Stimulated activated naive B cell treated with anti-CD40 and anti-IgM and Interleukin-4, amounts not matched to agents 10 μg/mL and 1 μg/mL and 100 μg/mL, for 72 hours (primary cell): Measurements from ENCODE around the gene CDC6.

Source experiments
- ATAC-seq, 2 donors: fragments of 150-1000 bp; cut with Tn5 transposase; replicated peaks; 2 replicates each; pipeline ENCODE4 v1.10.0; 2021; ENCODE audit warnings: moderate library complexity in 1 of 2
- DNase-seq: peaks from one replicate; pipeline ENCODE4 v3.0.0; 2021
- H3K27ac Mint-ChIP-seq: one replicate; pipeline ENCODE4 v1.8.0; 2022; ENCODE audit warnings: mild to moderate bottlenecking, mixed read lengths
- H3K27me3 Mint-ChIP-seq, 2 donors: one replicate each; pipeline ENCODE4 v1.8.0; 2022; ENCODE audit warnings: mixed read lengths in 2 of 2
- H3K36me3 Mint-ChIP-seq, 2 donors: one replicate each; pipeline ENCODE4 v1.8.0; 2022; ENCODE audit warnings: mixed read lengths in 2 of 2, mild to moderate bottlenecking in 1 of 2
- H3K4me1 Mint-ChIP-seq, 2 donors: one replicate each; pipeline ENCODE4 v1.8.0; 2022; ENCODE audit warnings: mixed read lengths in 2 of 2, mild to moderate bottlenecking in 1 of 2
- H3K4me3 Mint-ChIP-seq, 2 donors: one replicate each; pipeline ENCODE4 v1.8.0; 2022; ENCODE audit warnings: mild to moderate bottlenecking in 2 of 2, mixed read lengths in 2 of 2, moderate library complexity in 1 of 2
- H3K9me3 Mint-ChIP-seq, 2 donors: one replicate each; pipeline ENCODE4 v1.8.0; 2022; ENCODE audit warnings: mixed read lengths in 2 of 2, mild to moderate bottlenecking in 1 of 2

CDC6 gene

DNA sequence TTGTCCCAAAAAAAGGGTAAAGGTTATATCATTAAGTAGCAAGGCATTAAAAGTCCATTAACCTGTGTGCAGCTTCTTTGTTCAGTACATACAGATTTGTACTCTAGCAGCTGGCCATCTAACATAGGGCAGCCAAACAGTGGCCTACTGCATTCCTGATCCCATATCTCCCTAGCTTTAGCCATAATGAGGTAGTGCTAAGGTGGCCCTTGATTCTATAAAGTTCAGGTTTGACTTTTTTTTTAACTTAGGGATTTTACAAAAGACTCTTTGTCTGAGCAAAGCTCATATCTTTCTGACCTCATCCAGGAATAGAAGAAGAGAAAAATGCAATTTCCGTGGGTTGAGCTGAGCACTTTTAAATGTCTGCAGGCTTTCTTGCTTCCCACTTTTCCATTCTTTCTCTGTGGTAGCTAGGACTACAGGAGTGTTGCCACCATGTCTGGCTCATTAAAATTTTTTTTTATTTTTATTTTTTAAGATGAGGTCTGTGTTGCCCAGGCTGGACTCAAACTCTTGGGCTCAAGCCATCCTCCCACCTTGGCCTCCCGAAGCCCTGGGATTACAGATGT is 19.5 kb upstream of the CDC6 start:
- no peak overlapping the region for H3K27ac Mint-ChIP-seq
- H3K4me1 Mint-ChIP-seq, result peaks cover 3 to 6% of the 10 kb centered on the region in 2 donors
- H3K4me3 Mint-ChIP-seq, result no peak overlapping the region
- peaks cover 17 to 18% of the 10 kb centered on the region in 2 donors for H3K36me3 Mint-ChIP-seq
- DNase-seq, result no peak
- H3K9me3 Mint-ChIP-seq, result no peaks in the 10 kb centered on the region
- no peak for ATAC-seq
- no peaks in the 10 kb centered on the region for H3K27me3 Mint-ChIP-seq

DNA sequence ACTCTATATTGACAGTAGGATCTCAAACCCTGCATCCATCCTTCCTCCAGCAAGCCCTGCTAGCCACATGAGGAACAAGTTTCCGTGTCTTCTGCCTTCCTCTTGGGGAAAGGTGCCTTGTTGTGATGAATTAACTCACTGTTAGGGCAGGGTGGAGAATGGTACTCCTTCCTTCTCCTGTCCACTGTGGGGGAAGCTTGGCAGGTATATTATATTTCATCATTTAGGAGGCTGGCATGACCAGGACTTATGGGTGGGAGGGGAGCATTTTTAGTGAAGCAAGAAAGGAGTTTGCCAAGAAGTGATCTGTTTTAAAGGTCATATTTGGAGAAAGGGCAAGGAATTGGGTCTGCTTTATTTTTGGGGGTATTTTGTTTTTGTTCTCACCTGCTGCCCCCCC is 9.3 kb upstream of the CDC6 start:
- ATAC-seq (no peak), DNase-seq (no peak)
- Mint-ChIP-seq H3K4me1 (peaks cover 5 to 22% of the 10 kb centered on the region in 2 donors), H3K4me3 (no peak overlapping the region), H3K27ac (peak overlapping the region; percentile 52), H3K27me3 (no peaks in the 10 kb centered on the region), H3K36me3 (peaks cover 41 to 59% of the 10 kb centered on the region in 2 donors), H3K9me3 (no peaks in the 10 kb centered on the region)

DNA sequence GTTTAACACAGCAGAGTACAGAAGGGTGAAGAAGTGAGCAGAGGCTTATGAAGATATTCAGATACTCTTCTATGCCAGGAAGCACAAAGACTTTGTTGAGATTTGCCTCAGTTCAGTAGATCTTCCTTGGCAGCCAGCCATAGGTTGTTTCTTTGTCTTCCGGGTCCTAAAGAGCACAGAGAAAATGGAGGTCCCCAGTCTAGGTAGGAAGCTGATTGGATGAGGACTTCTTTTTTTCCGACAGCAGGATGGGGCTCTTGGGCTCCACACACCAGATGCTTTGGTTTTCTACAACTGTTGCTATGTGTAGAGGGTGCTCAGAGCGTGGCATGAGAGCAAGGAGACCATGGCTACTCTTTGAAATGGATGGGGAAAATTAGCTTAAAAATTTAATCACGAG is 8.3 kb upstream of the CDC6 start:
- no peak overlapping the region for H3K27ac Mint-ChIP-seq
- no peak for ATAC-seq
- H3K36me3 Mint-ChIP-seq, result peaks cover 36 to 56% of the 10 kb centered on the region in 2 donors

GRCh38 chr17:40281663-40282062 is 6.0 kb upstream of the CDC6 start:
- Mint-ChIP-seq H3K4me3 (no peak overlapping the region), H3K4me1 (peaks cover 4 to 6% of the 10 kb centered on the region in 2 donors)

More for the DNA sequence above, 8.3 kb upstream of the CDC6 start:
- no peaks in the 10 kb centered on the region for H3K27me3 Mint-ChIP-seq
- H3K9me3 Mint-ChIP-seq, result no peaks in the 10 kb centered on the region
- H3K4me1 Mint-ChIP-seq, result peaks cover 5 to 20% of the 10 kb centered on the region in 2 donors
- no peak overlapping the region for H3K4me3 Mint-ChIP-seq
- no peak for DNase-seq

DNA sequence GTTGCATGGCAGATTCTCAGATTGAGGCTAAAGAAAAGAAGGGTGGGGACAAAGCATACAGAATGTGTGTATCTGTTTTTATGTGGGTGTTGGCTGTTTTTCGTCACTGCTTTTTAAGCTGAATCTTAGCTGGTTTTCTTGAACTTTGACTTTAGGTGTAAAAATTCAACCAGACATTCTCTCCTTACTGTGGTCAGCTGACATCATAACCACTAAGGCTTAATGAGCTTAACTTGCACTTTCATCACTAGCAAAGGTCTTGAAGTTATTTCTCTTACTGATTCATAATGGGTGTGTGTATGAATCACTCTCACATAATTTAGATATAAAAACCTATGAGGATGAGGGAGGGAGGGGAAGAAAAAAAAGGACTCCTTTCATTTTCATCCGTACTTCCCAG is 4.0 kb upstream of the CDC6 start:
- H3K36me3 Mint-ChIP-seq, result peaks cover 15 to 34% of the 10 kb centered on the region in 2 donors
- ATAC-seq, result no peak
- H3K9me3 Mint-ChIP-seq, result no peaks in the 10 kb centered on the region
- DNase-seq, result no peak
- no peak overlapping the region for H3K4me3 Mint-ChIP-seq
- H3K27ac Mint-ChIP-seq, result peak overlapping the region; percentile 56
- peaks cover 12 to 18% of the 10 kb centered on the region in 2 donors for H3K4me1 Mint-ChIP-seq
- H3K27me3 Mint-ChIP-seq, result no peaks in the 10 kb centered on the region

More at GRCh38 chr17:40281663-40282062, 6.0 kb upstream of the CDC6 start:
- Mint-ChIP-seq H3K9me3 (no peaks in the 10 kb centered on the region), H3K27me3 (no peaks in the 10 kb centered on the region), H3K27ac (peak overlapping the region; percentile 59), H3K36me3 (peaks cover 23 to 42% of the 10 kb centered on the region in 2 donors)
- DNase-seq (no peak), ATAC-seq (no peak)

DNA sequence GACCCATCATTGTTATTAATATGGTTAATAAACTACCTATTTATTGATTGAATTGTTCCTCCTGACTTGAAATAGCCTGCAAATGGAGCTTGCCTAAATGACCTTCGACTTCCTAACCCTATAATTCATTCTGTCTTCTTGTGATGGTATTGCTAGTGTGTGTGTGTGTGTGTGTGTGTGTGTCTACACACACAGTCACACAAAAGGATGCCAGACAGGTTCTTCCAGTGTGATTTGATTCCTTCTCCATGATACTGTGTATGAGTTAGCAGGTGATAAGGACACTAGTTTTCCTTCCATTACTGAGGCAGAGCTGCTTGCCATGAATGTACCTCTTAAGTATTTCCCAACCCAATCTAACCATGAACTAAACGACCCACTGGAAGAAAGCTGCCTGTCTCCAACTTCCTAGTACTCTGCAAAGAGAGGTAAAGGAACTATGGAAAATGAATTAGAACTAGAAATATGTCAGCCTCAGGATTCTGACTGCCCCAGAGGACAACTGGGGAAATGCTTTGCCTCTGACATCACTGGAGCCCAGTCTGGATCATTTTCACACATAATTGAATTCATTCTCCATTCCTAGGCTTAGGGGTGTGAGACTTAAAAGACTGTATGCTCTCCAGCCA is 3.5 kb upstream of the CDC6 start:
- Mint-ChIP-seq H3K4me1 (peaks cover 13 to 20% of the 10 kb centered on the region in 2 donors), H3K4me3 (no peak overlapping the region), H3K36me3 (peaks cover 15 to 34% of the 10 kb centered on the region in 2 donors), H3K27me3 (no peaks in the 10 kb centered on the region), H3K9me3 (no peaks in the 10 kb centered on the region), H3K27ac (no peak overlapping the region)
- ATAC-seq, result no peak
- DNase-seq, result no peak

- peaks cover 15 to 30% of the 10 kb centered on the region in 2 donors for H3K36me3 Mint-ChIP-seq
- H3K27me3 Mint-ChIP-seq, result no peaks in the 10 kb centered on the region
- DNase-seq (no peak), ATAC-seq (no peak)
- no peak overlapping the region for H3K4me3 Mint-ChIP-seq
- no peak overlapping the region for H3K27ac Mint-ChIP-seq
- H3K4me1 Mint-ChIP-seq, result peaks cover 19 to 31% of the 10 kb centered on the region in 2 donors
- H3K9me3 Mint-ChIP-seq, result no peaks in the 10 kb centered on the region
Observed at GRCh38 chr17:40286473-40286872, 1.2 kb upstream of the CDC6 start.

DNA sequence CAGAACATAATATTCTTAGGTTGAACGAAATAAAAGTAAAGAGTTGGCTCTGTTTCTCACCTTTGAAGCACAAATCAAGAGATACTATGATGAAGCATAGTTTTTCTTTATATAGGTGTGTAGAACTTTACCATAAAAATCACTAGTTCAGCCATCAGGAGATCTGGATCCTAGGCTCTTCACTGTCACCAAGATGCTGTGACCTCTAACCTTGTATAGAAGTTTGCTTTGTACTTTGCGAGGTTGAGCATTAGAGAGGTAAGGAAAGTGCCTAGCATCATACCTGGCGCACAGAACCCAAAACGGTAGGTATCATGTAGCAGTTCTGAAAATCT is 553 bp upstream of the CDC6 start:
- Mint-ChIP-seq H3K27me3 (no peaks in the 10 kb centered on the region), H3K36me3 (peaks cover 16 to 29% of the 10 kb centered on the region in 2 donors), H3K4me1 (peaks cover 19 to 31% of the 10 kb centered on the region in 2 donors), H3K9me3 (no peaks in the 10 kb centered on the region), H3K27ac (no peak overlapping the region), H3K4me3 (peak overlapping the region in 1 of 2 donors; percentile 100)
- DNase-seq (no peak), ATAC-seq (no peak)

DNA sequence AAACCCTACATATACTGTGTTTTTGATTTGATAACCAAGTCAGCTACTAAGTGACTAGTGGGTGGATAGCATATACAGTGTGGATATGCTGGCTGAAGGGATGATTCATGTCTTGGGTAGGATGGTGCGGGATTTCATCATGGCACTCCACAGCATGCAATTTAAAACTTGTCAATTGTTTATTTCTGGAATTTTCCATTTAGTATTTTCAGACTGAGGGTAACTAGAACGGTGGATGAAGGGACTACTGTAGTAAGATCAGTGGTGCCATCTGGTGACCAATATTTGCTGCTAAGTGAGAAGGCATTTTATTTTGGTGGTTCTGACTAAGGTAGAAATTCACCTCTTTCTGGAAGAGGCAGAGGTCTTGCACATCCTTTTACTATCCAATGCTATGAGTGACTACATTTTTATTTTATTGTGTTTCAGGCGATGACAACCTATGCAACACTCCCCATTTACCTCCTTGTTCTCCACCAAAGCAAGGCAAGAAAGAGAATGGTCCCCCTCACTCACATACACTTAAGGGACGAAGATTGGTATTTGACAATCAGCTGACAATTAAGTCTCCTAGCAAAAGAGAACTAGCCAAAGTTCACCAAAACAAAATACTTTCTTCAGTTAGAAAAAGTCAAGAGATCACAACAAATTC is 3.1 kb downstream of the CDC6 start:
- Mint-ChIP-seq H3K4me1 (peaks cover 15 to 24% of the 10 kb centered on the region in 2 donors), H3K4me3 (no peak overlapping the region)

DNA sequence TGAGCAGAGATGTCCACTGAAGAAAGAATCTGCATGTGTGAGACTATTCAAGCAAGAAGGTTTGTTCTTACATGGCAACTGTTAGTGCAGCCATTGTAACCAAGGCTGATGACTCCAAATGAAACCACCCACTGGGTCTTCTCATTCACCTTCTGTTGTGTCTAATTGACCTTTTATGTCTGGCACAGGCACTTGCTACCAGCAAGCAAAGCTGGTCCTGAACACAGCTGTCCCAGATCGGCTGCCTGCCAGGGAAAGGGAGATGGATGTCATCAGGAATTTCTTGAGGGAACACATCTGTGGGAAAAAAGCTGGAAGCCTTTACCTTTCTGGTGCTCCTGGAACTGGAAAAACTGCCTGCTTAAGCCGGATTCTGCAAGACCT is 3.6 kb downstream of the CDC6 start:
- H3K4me3 Mint-ChIP-seq, result no peak overlapping the region
- no peak overlapping the region for H3K27ac Mint-ChIP-seq
- peaks cover 15 to 24% of the 10 kb centered on the region in 2 donors for H3K4me1 Mint-ChIP-seq
- ATAC-seq (no peak), DNase-seq (no peak)
- peaks cover 17 to 33% of the 10 kb centered on the region in 2 donors for H3K36me3 Mint-ChIP-seq
- no peaks in the 10 kb centered on the region for H3K9me3 Mint-ChIP-seq
- no peaks in the 10 kb centered on the region for H3K27me3 Mint-ChIP-seq

More for the DNA sequence above, 3.1 kb downstream of the CDC6 start:
- no peak for ATAC-seq
- DNase-seq, result no peak
- Mint-ChIP-seq H3K36me3 (peaks cover 15 to 30% of the 10 kb centered on the region in 2 donors), H3K27me3 (no peaks in the 10 kb centered on the region), H3K9me3 (no peaks in the 10 kb centered on the region), H3K27ac (no peak overlapping the region)

DNA sequence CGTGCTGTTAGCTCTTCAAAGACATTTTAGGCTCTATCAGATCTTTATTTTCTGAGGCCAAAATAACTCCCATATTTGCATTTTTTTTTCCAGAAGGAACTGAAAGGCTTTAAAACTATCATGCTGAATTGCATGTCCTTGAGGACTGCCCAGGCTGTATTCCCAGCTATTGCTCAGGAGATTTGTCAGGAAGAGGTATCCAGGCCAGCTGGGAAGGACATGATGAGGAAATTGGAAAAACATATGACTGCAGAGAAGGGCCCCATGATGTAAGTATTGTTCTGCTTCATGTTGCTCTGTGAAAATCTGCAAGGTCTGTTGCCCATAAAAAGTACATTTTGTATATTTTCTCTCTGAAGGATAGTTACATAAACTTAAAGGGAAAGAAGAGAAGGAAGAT is 5.7 kb downstream of the CDC6 start:
- Mint-ChIP-seq H3K4me3 (no peak overlapping the region), H3K27me3 (no peaks in the 10 kb centered on the region), H3K4me1 (peaks cover 6 to 13% of the 10 kb centered on the region in 2 donors), H3K27ac (no peak overlapping the region), H3K9me3 (no peaks in the 10 kb centered on the region), H3K36me3 (peaks cover 17 to 39% of the 10 kb centered on the region in 2 donors)
- no peak for ATAC-seq
- no peak for DNase-seq

DNA sequence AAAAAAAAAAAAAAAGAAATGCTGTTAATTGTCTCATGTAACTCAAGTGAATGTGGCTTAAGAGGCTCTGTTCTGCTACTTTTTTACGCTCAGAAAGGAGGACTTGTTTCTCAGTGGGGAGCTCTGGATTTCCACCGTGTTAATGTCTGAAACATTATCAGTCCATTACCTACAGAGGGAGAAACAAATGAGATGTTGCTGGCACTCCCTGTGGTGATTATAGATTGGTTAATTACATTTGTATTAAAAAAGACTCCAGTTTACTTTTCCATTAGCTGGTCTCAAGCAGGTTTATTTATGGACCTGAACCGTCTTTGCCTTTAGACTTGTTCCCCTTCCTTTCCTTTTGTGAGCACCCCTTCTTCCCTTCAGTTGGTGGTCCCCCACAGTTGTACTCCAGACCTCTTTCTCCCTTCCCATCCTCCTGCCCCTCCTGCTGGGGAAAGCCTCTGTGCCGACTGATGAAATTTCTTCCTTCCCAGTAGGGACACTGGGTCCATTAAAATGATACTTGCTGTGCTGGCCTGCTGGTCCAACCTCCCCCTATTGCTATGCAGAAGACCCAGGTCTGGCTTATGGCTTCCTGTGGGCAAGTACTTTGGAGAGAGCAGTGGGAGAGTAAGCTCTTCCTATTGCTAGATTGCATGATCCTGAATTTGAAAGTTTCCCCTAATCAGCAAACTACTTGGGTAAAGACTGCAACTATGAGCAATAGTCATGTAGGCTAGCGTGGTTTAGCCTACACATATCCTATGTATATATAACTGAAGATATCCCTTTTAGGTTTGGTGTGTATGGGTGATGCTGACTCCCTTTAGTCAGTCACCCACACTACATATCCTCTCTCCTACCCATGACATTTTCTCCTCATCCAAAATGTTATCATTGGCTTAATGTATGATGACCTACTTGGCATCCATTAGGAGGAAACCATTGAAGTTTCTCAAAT is 8.1 kb downstream of the CDC6 start:
- DNase-seq (no peak), ATAC-seq (no peak)
- Mint-ChIP-seq H3K27ac (no peak overlapping the region), H3K27me3 (no peaks in the 10 kb centered on the region), H3K36me3 (peaks cover 24 to 37% of the 10 kb centered on the region in 2 donors), H3K9me3 (no peaks in the 10 kb centered on the region), H3K4me1 (peaks cover 3% of the 10 kb centered on the region in 2 donors), H3K4me3 (no peak overlapping the region)

GRCh38 chr17:40297511-40297910 is 9.8 kb downstream of the CDC6 start:
- Mint-ChIP-seq H3K9me3 (no peaks in the 10 kb centered on the region), H3K4me3 (no peak overlapping the region), H3K4me1 (no peaks in the 10 kb centered on the region), H3K27me3 (no peaks in the 10 kb centered on the region), H3K36me3 (peaks cover 20 to 37% of the 10 kb centered on the region in 2 donors), H3K27ac (no peak overlapping the region)
- ATAC-seq, result no peak
- DNase-seq, result no peak

- DNase-seq (no peak), ATAC-seq (no peak)
- Mint-ChIP-seq H3K4me3 (no peak overlapping the region), H3K27ac (no peak overlapping the region), H3K36me3 (peaks cover 23 to 38% of the 10 kb centered on the region in 2 donors), H3K27me3 (no peaks in the 10 kb centered on the region), H3K4me1 (peaks cover 7 to 8% of the 10 kb centered on the region in 2 donors), H3K9me3 (no peaks in the 10 kb centered on the region)
Observed at GRCh38 chr17:40298726-40299125, 11.0 kb downstream of the CDC6 start.
